ENCODE results near the gene CD28.
"Not testable (repeated sequence)": the region's sequence is repeated elsewhere in the genome, so short reads cannot be mapped to it uniquely, and the experiment has no call there.

Gene CD28

DNA sequence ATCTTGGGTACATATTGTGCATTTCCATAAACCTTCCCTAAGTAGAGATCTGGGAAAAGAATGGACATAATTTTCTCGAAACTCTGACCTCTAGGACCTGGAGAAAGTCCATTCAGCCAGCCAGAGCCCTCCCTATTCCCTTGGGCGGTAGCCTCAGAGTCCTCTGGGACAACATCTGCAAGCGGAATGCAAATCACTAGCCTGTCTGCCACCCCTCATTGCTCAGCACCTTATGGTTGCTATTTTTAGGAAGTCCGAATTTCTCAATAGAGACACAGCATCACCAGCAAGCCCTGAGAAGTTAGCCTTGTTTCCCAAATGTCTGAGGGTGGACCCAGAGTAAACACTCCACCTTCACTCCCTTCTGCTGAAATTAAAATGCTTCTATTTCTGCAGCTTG lies 17.6 kb upstream of the CD28 start:
- DNase-seq, result no peak

DNA sequence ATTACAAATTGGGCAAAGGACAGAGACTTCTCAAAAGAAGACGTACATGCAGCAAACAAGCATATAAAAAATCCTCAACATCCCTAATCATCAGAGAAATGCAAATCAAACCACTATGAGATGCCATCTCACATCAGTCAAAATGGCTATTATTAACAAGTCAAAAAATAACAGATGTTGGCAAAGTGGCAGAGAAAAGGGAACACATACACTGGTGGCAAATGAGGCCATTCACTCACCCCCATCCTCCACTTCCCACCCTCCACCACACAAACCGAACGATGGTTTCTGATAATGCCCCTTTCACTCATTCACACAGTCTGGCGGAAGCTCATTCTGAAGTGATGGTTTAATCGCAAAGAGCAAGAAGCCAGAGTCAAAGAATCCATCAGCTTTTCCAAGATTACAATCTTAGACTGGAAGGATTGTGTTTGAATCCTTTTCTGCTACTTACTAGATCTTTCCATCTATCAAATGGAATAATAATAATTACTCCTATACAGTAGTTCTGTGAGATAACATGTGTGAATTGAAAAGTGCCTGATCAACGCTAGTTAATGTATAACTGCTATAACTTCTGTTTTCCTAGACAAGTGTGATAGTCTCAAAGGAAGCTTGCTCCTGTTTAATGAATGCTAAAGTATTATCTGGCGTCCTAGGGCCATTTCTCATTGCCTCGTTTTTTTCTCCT lies 16.9 kb upstream of the CD28 start:
- no peak for DNase-seq

DNA sequence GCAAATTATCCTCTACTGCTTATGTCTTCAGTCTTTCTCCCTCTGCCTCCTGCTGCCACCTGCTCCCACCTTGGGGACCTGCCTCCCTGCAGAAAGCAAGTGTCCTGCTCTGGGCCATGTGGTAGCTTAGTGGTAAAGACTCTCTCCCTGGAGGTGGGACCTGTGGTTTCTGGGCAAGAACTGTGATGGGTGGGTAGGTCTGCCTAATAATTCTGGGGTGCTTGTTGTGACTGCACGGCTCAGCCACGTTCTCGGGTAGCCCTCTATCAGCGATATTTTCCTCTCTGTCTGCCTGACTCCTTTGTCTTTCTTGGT lies 16.4 kb upstream of the CD28 start:
- DNase-seq, result no peak

DNA sequence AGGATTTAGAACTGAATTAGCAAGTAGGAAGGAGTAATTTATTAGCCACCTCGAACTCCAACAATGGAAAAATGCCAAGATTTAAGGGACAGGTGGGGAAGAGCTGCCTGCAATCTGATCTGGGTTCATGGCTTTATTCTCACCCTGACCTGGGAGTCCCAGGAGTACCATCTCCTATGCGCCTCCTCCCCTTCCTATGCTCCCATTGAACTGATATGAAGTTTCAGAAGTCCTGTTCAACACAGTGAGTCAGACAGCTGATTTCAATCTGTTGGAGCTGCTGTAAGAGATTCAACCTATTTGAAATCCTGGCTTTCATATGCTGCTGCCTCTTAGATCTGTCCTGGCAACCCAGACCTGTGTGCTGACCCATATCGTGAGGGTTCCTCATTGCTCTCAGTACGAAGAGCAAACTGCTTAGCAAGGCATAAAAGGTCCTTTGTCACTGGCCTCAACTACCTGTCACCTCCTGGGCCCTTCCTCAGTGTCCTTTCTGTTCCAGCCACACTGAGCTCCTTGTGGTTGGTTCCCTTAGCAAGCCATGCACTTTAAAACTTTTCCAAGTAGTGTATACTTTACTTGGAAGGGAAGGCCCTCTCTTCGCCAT lies 15.9 kb upstream of the CD28 start:
- DNase-seq, result no peak

DNA sequence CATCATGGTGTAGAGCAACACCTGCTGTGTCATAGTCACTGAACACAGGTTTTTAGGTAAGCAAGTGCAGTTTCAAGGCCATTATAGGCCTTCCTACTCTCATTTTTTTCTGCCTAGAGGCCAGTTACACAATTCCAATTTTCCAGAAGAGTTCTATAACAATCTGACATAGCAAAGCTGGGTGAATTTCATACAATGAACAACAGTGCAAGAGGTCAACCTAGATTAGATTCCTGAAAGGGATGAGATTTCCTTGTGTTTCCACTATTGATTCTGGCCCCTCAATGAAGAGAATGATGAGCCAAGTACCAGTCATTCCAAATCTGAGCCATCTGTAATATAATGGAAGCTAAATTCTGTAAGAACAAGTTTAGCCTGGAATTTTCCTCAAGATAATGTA lies 15.3 kb upstream of the CD28 start:
- DNase-seq, result no peak

DNA sequence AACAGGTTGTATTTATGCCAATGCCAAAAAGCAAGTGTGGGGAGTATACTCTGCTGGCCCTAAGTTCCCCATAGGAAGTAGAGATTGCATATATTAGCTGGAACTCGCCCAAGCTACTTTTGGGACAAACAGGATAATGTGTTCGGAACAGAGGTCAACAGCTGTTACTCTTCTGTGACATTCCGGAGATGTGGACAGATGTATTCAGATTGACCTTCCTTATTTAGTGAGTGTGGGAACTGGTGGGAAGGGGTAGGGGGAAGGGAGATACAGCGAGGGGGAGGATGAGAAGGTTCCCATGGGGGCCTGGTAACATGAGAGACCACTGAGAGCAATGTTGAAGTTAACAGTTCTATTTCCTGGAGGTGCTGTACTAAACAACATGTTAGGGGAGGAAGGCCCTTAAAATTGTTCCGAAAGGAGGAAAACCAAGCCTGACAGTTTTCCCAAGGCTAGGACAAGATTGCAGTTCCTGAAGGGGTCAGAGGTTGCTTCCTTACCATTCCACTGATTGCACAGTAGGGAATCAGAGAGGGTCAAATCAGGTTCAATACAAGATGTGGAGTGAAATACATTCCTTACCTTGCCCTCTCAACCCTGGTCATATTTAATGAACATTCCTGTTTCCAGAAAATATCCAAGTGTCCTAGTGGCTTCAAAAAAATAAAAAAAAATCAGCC lies 14.3 kb upstream of the CD28 start:
- no peak for DNase-seq

DNA sequence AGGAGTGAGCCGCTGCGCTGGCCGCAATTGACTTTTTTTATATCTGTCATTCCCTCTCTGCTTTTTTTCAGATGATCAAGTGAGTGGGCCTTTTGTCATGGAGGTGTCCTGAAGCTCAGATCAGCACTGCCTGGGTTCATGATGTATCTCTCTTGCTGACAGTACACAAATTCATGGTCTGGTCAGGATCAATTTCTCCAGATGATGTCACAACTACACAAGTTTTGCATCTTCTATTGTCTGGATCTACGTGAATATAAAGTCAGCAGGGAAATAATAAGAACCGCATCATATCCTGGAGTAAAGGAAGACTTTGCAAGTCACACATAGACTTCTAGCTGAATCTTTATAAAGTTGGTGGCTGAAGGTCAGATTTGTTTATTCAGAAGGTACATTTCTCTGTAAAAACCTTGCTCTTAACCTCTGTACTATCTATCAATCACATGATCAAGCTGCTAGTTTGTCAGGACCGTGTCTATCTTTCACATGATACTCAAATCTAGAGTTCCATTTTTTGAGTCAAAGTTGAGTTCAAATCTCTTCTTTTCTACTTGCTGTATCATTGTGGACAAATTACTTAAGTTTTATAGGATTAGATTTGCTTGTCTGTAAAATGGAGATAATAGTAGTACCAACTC lies 13.1 kb upstream of the CD28 start:
- DNase-seq, result no peak

DNA sequence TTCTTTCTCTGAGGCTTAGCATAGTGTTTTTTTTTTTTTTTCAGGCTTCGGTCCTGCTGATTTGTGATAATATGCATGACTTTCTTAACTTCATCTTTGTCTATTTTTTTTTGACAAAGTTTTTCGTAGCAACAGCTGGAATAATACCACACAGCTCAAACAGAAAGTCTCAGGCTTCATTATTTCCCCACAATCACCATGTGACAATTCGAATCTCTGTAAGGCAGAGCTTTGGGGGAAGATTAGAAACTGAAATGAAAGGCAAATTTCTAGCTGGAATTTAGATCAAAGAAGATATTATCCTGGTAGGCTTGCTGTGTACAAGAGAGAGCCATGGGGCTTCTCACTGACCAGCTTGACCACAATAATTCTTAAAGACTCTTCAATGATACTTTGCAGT lies 12.2 kb upstream of the CD28 start:
- no peak for DNase-seq

DNA sequence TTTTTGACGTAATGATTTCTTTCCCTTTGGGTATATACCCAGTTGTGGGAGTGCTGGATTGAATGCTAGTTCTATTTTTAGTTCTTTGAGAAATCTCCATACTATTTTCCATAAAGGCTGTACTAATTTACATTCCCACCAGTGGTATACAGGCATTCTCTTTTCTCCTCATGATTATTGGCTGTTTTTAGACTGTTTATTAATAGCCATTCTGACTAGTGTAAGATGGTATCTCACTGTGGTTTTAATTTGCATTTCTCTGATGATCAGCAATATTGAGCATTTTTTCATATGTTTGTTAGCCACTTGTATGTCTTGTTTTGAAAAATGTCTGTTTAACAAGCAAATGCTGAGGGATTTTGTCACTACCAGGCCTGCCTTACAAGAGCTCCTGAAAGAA lies 9.2 kb upstream of the CD28 start:
- DNase-seq, result no peak

DNA sequence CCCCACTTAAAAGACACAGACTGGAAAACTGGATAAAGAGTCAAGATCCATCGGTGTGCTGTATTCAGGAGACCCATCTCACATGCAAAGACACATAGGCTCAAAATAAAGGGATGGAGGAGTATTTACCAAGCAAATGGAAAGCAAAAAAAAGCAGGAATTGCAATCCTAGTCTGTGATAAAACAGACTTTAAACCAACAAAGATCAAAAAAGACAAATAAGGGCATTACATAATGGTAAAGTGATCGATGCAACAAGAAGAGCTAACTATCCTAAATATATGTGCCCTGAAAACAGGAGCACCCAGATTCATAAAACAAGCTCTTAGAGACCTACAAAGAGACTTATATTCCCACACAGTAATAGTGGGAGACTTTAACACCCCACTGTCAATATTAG lies 8.7 kb upstream of the CD28 start:
- DNase-seq, result not testable (repeated sequence)

DNA sequence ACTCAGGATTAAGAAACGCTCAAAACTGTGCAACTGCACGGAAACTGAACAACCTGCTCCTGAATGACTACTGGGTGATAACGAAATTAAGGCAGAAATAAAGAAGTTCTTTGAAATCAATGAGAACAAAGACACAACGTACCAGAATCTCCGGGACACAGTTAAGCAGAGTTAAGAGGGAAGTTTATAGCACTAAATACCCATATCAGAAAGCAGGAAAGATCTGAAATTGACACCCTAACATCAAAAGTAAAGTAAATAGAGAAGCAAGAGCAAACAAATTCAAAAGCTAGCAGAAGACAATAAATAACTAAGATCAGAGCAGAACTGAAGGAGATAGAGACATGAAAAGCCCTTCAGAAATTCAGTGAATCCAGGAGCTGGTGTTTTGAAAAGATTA lies 8.0 kb upstream of the CD28 start:
- not testable (repeated sequence) for DNase-seq

DNA sequence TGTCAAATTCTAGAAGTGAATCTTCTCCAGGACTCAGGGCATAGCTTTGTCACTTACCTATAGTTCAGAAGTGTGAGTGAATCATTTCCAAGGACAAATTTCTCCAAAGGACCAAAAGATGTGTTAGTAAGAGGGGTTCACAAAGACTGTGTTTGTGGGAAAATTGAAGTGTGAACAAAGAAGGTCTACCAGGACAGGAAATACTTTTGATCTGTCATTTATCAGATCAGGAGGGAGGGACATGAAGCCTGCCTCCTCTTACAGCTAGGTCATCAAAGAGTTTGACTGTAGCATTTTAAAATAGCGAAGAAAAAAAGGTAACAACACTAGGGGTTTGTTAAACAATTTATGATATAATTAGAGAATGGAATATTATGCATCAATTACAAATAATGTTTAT lies 2.0 kb upstream of the CD28 start:
- DNase-seq, result no peak

DNA sequence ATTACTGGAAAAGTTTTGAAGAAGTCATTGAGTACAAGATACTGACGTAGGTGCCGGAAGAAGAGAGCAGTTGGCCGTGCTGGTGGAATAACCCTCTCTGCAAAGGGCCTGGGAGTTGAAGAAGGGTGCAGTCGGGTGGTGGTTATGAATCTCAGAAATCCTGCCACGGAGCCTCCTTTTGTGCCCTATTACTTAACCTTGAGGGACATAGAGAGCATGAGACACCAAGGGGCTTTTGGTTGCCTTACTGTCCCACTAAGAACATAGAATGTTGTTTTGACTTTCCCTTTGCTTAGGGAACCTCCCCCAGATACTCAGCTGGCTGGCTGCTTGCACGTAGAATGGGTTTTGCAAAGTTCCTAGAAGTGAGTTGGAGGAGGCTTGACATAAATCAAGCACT lies 1.3 kb upstream of the CD28 start:
- no peak for DNase-seq

DNA sequence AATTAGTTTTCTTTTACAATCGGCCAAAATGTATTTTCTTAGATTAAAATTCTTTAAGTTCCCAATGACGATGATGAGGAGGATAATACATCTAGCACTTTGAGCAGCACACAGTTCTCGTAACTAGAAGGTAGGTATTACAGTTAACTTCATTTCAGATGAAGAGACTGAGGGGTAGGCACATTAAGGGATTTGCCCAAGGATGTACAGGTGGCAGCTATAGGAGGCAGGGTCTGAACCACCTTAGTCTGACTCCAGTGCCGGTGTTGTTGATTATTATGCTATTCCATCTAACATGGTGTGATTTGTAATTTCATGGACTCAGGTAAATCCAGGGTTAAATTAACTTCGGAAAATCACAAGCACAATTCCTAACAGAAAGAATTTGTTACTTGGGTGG lies 1.1 kb downstream of the CD28 start:
- DNase-seq, result no peak

DNA sequence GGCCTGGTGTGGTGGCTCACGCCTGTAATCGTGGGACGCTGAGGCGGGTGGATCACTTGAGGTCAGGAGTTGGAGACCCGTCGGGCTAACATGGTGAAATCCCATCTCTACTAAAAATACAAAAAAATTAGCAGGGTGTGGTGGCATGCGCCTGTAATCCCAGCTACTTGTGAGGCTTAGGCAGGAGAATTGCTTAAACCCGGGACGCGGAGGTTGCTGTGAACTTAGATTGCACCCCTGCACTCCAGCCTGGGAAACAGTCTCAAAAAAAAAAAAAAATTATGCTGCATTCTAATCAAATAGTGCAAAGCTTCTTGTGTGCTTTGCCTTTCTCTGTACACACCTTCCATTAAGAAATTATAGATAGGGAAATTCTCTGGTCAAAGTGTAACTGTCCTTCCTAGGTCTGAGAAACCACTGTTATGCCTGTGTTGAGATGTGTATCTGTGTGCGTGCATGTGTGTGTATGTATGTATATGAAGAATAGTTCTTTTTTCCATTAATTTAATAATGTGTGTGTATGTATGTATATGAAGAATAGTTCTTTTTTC lies 2.5 kb downstream of the CD28 start:
- DNase-seq, result no peak

DNA sequence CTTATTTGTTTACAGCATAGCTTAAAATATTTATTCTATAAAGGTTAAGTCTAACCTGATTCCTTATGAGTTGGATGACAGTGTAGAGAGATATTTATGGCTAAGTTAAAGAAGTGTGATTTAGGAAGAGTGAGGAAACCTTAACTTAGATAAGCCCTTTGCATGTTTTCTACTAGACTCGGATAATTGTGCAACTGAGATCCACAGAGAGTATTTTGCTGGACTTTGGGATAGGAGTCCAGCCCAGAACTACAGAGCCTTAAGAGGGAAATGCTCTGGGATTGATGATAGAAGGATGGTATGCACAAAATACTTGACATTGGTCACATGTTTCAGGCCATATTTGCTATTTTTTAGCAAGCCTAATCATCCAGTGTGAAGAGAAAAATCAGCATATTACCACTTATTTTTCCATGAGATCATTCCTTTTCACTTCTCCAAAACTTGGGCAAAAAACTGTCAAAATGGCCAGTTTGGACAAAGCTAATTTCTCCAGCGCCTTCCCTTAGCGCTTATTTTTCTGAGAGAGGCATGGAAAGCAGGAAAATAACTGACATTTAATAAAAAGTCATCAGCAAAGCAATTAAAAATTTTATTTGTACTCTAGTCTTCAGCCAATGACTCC lies 3.1 kb downstream of the CD28 start:
- DNase-seq, result no peak

DNA sequence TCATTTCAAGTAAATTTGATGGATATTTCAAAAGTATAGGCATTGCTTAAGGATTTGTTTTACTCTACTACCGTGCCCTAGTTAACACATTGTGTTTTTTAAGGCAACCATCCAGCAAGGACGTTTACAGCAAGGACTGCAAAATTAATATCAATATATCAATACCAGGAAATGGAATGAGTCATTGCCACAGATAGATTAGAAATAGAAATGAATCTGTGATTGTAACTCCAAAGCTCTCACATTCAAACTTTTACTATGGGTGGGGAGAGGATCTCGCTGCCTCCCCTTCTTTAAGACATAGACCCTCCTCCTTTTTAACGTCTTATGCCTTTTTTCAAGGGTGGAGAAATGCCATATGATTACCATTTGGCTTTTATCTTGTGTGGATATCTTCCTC lies 3.8 kb downstream of the CD28 start:
- no peak for DNase-seq

DNA sequence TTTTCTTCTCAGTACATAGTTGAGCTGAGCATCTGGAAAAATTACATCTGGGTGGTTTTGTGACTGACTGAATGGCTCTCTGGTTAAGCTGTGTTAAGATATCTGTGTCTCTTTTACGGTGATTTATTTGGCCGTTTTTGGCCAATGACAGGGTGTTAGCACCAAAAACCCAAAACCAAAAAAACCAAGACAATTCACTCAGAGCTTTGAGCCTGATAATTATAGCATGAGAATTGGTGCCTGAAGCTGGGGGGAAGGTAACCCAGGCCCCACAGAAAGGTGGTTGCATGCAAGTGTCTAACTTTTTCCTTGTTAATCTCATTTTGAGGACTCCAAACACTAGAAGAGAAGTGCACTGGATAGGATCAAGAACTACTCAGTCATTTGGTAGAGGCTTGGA lies 4.5 kb downstream of the CD28 start:
- DNase-seq, result no peak

DNA sequence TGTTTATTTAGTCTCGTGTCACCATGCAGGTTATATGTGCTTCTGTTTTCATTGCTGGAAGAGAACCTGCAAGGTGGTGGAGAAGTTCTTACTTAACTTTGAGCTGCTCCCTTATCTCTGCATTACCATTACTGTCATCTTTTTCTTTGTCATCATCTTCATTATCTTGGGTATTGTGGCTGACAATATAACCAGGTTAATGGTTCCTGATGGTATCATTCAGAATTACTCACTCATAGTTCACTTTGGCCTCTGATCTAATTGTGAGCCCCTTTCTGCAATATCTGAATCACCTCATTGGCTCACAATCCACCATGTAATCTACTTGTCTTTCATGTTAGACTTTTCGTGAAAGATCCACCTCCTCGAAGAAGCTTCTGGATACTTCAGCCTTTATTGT lies 5.0 kb downstream of the CD28 start:
- no peak for DNase-seq

DNA sequence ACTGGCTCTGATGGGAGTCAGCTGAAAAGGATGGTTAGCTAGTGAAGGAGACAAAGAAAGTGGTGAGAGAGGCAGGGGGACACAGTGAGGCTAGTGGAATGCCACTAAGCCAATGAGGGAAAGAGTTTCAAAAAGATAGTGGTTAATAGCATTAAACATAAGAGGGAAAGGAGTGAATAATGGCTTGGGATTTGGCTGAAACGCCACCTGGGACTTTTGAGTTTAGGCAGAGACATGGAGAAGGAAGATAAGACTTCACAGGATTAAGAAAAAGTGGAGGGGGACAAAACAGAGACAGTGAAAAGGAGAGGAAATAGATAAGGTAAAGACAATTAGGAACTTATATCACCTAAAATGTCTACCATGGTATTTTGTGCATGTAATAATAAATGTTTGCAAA lies 6.9 kb downstream of the CD28 start:
- DNase-seq, result no peak

DNA sequence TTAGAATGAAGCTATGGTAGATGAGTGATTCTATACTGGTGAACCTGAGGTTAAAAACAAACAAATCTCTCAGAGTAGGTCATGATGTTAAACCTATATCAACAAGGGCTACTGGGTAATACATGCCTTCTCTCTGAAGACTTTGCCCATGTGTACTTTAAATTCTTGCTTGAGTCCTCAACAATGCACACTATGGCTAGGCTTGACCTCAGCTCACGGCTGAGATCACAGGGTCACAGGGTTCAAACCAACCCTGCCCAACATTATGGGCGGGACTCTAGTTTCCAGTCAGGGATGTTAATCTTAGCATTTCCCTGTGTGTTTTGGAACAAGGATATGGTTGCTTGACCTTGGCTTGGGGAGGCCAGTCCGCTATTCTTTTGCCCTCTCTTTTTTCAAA lies 7.7 kb downstream of the CD28 start:
- no peak for DNase-seq

DNA sequence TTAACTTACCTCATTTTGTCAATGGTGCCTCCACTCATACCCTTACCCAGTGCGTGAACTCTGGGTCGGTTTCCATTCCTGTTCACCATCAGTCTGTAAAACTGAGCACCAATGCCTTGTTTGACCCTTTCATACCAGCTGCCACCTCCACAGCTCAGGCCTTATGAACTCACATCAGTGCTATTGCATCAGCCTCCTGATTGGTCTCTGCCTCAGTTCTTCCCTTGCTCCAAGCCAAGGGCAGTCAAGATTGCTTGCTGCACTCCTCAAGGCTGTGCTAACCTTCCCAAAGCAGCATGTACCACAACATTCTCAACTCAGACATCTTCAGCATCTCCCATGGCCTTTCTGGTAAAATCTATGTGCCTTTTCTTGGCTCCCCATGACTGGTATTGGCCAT lies 9.3 kb downstream of the CD28 start:
- no peak for DNase-seq

DNA sequence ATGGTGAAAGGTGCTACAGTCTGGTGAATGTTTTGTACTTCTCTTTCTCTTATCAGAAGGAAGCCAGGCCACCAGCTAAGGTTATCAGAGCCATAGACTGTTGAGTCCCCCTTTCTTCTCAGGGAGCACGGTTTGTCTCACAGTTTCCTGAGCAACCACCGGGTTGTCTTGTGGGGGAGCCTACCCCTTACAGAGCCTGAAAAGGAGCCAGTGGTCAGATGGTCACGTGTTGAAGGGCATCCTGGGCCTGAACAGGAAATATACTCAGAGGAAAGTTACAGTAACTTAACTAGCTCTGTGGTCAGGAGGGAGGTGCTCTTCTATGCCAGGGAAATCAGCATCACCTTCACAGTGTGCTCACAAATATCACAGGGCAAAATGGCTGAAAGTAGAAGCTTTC lies 11.6 kb downstream of the CD28 start:
- DNase-seq, result no peak

All from NCI-H1105 (cell line).